ENCODE data around the gene THYN1.

Gene THYN1

GRCh38 chr11:134224710-134225664 lies 28.2 kb downstream of the THYN1 start:
- peaks cover 68% of the 10 kb centered on the region for H3K4me1 Mint-ChIP-seq
- H3K27ac Mint-ChIP-seq, result peak overlapping the region; percentile 93
- ATAC-seq, result peak; percentile 14
- H3K4me3 Mint-ChIP-seq, result peak overlapping the region; percentile 88
- peaks cover 14% of the 10 kb centered on the region for H3K36me3 Mint-ChIP-seq
- H3K27me3 Mint-ChIP-seq, result peaks cover 23% of the 10 kb centered on the region
- no peaks in the 10 kb centered on the region for H3K9me3 Mint-ChIP-seq

DNA sequence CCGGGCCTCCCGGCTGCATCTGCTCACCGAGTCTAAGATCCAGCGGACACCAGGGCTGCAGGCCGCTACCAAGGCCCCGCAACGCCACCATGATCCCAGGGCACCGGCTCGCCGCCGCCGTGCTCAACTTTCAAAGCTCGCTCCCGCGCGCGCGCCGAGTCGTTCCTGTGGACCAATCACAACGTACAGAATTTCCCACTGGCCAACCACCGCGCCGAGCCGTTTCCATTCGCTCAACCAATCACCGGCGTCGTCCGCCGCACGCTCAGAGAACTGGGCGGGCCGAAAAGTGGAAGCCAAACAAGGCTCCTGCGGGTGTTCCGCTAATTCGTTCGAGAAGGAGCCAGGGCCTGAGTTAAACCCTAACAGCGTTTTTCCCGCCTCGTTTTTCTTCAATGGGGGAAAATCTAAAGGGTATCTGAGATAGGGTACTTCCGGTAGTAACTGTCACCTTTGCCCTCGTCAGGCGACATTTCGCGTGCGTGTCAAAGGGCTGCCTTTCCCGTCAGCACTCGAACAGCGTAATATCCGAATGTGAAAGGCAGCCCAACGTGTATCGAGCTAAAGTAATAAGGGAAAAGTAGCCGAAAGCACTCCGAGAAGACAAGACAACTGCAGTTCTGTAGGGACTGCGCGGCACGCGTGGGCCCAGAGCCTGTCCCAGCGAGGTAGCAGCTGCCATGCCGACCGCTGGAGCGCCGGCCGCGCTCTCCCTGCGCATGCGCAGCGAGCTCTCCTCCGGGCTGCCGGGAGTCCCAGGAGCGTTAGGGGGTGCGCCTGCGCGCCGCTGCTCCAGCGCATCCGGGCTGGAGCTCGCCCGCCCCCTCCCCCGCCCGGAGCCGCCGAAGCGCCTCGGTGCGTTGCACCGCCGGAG lies 29.1 kb downstream of the THYN1 start, which contains the start of the genes NCAPD3 and VPS26B:
Gene NCAPD3 (minus strand): TSS at position 132 of the 874 bp plus-strand sequence. CDS start 41 bp downstream, at position 91.
Gene VPS26B (plus strand): TSS at position 836 of the 874 bp plus-strand sequence. CDS start 452 bp downstream, outside the sequence.
- Mint-ChIP-seq H3K27ac (peak within 1 kb of the TSS; percentile 93), H3K4me1 (peaks cover 59% of the 10 kb centered on the region), H3K27me3 (peaks cover 14% of the 10 kb centered on the region), H3K36me3 (peaks cover 11% of the 10 kb centered on the region), H3K4me3 (peak within 1 kb of the TSS; percentile 88), H3K9me3 (no peaks in the 10 kb centered on the region)
- peak; percentile 92 for ATAC-seq

DNA sequence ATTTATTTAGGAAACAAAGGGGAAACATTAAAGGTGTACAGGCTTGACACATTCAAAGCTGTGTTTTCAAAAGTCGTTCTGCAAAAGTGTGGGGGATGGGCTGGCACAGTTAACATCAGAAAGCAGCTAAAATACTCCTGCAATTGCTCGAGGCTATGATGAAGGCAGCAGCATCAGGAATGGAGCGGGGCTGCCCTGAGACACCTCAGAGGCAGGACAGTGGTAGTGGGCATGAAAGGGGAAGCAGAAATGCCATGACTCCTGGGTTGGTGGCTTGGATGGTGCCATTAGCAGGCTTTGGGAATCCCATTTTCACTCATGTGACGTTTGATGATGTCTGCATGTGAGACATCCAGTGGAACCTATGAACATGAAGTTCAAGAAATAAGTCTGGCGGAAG lies 30.0 kb downstream of the THYN1 start:
- Mint-ChIP-seq H3K36me3 (peaks cover 21% of the 10 kb centered on the region), H3K4me1 (peaks cover 55% of the 10 kb centered on the region), H3K27me3 (peaks cover 13% of the 10 kb centered on the region), H3K27ac (peak overlapping the region; percentile 93), H3K4me3 (peak overlapping the region; percentile 85), H3K9me3 (no peaks in the 10 kb centered on the region)
- ATAC-seq, result no peak

GRCh38 chr11:134216816-134217215 lies 36.3 kb downstream of the THYN1 start:
- no peak overlapping the region for H3K4me3 Mint-ChIP-seq
- H3K36me3 Mint-ChIP-seq, result peaks cover 45% of the 10 kb centered on the region
- peaks cover 16% of the 10 kb centered on the region for H3K4me1 Mint-ChIP-seq
- no peaks in the 10 kb centered on the region for H3K9me3 Mint-ChIP-seq
- H3K27ac Mint-ChIP-seq, result no peak overlapping the region
- no peak for ATAC-seq
- no peaks in the 10 kb centered on the region for H3K27me3 Mint-ChIP-seq

- H3K4me3 Mint-ChIP-seq, result no peak overlapping the region
- no peak for ATAC-seq
- no peaks in the 10 kb centered on the region for H3K27me3 Mint-ChIP-seq
- peaks cover 54% of the 10 kb centered on the region for H3K36me3 Mint-ChIP-seq
- no peaks in the 10 kb centered on the region for H3K9me3 Mint-ChIP-seq
- no peak overlapping the region for H3K27ac Mint-ChIP-seq
- peaks cover 22% of the 10 kb centered on the region for H3K4me1 Mint-ChIP-seq
These were observed 37.3 kb downstream of the THYN1 start for GRCh38 chr11:134215836-134216235.

DNA sequence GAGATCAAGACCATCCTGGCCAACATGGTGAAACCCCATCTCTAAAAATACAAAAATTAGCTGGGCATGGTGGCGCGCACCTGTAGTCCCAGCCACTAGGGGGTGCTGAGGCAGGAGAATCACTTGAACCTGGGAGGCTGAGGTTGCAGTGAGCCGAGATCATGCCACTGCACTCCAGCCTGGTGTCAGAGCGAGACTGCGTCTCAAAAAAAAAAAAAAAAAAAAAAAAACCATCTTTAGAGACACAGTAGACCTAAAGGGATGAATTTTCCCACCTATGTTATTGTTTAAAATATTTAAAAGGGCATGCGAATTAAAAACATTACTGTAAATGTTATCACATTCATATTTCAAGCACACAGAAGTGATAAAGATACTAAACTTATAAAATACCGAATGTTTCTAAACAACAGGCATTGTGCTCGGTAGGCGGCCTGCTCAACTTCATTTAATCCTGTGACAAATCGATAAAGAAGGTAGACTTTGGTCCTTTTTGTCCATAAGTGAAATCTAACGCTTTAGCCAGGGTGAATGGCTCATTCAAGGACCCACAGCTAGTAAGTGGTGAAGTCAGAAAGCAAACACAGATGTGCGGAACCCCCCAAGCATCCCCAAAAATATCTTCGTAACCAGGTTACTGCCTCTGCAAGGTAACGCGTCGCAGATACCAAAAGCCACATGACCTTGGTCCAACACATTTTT lies 45.5 kb downstream of the THYN1 start:
- no peak overlapping the region for H3K27ac Mint-ChIP-seq

DNA sequence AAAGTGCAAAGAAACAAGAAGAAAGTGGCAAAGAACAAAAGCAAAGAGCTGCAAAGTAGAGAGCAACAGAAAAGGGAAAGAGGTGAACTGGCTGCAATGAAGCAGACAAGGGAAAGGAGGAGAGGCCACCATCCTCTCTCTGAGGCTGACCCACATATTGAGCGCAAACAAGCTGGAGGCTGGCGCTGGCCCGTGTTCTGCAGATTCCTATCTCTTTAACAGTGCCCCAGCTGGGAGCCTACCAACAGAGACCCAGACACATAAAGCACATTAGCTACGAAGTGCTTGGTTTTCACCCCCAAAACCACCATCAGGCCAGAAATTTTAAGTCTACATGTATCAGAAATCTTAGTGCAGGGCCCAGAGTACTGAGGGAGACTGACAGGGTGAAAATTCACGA lies 47.0 kb downstream of the THYN1 start:
- Mint-ChIP-seq H3K27ac (no peak overlapping the region), H3K4me3 (no peak overlapping the region), H3K36me3 (peaks cover 75% of the 10 kb centered on the region), H3K27me3 (no peaks in the 10 kb centered on the region), H3K9me3 (no peaks in the 10 kb centered on the region), H3K4me1 (no peaks in the 10 kb centered on the region)
- no peak for ATAC-seq

More for the DNA sequence above, 45.5 kb downstream of the THYN1 start:
- no peaks in the 10 kb centered on the region for H3K9me3 Mint-ChIP-seq
- peaks cover 72% of the 10 kb centered on the region for H3K36me3 Mint-ChIP-seq
- no peak for ATAC-seq
- no peaks in the 10 kb centered on the region for H3K27me3 Mint-ChIP-seq
- H3K4me1 Mint-ChIP-seq, result peaks cover 7% of the 10 kb centered on the region
- no peak overlapping the region for H3K4me3 Mint-ChIP-seq

GRCh38 chr11:134205729-134206128 lies 47.4 kb downstream of the THYN1 start:
- Mint-ChIP-seq H3K36me3 (peaks cover 76% of the 10 kb centered on the region), H3K4me3 (no peak overlapping the region), H3K4me1 (no peaks in the 10 kb centered on the region), H3K9me3 (no peaks in the 10 kb centered on the region), H3K27ac (no peak overlapping the region), H3K27me3 (no peaks in the 10 kb centered on the region)
- ATAC-seq, result no peak

GRCh38 chr11:134202661-134203060 lies 50.5 kb downstream of the THYN1 start:
- no peak overlapping the region for H3K27ac Mint-ChIP-seq
- no peak overlapping the region for H3K4me3 Mint-ChIP-seq
- no peak for ATAC-seq
- H3K27me3 Mint-ChIP-seq, result no peaks in the 10 kb centered on the region
- peaks cover 85% of the 10 kb centered on the region for H3K36me3 Mint-ChIP-seq
- H3K4me1 Mint-ChIP-seq, result no peaks in the 10 kb centered on the region
- no peaks in the 10 kb centered on the region for H3K9me3 Mint-ChIP-seq

- H3K9me3 Mint-ChIP-seq, result no peaks in the 10 kb centered on the region
- H3K27me3 Mint-ChIP-seq, result no peaks in the 10 kb centered on the region
- no peaks in the 10 kb centered on the region for H3K4me1 Mint-ChIP-seq
- no peak for ATAC-seq
- H3K27ac Mint-ChIP-seq, result no peak overlapping the region
- H3K4me3 Mint-ChIP-seq, result no peak overlapping the region
- H3K36me3 Mint-ChIP-seq, result peaks cover 93% of the 10 kb centered on the region
These were observed 52.5 kb downstream of the THYN1 start for GRCh38 chr11:134200688-134201087.

DNA sequence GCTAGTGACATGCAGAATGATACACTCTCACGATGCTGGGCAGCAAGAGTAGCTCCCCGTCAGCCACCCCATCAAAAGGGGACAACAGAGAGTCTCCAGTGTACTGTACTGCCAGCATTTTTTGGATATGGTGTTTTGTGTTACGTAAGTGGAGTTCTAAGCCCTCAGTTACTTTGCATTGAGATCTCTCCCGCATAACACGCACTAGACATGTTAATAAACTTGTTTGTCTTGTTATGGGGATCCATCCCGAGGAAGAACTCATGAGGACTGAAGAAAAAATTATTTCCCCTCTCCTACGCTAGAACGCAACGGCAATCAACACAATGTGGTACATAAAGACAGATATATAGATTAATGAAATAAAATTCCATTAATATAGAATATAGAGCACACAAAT lies 53.6 kb downstream of the THYN1 start:
- H3K27ac Mint-ChIP-seq, result no peak overlapping the region
- H3K36me3 Mint-ChIP-seq, result peaks cover 85% of the 10 kb centered on the region
- no peaks in the 10 kb centered on the region for H3K9me3 Mint-ChIP-seq
- H3K4me3 Mint-ChIP-seq, result no peak overlapping the region
- ATAC-seq, result no peak
- H3K4me1 Mint-ChIP-seq, result no peaks in the 10 kb centered on the region
- H3K27me3 Mint-ChIP-seq, result no peaks in the 10 kb centered on the region
